GM23248 (cell line): ENCODE results near the gene IGF2.

ENCODE experiments used
- EZH2 ChIP-seq: fragments of 200-600 bp; sonication (generic); IDR thresholded peaks from 2 replicates; pipeline ENCODE4 v1.6.1; 2018; ENCODE audit warnings: antibody characterized with exemption, mild to moderate bottlenecking; ENCODE audit not compliant: insufficient read depth, poor library complexity, severe bottlenecking
- EZH2phosphoT487 ChIP-seq: fragments of 200-600 bp; sonication (generic); IDR thresholded peaks from 2 replicates; pipeline ENCODE4 v1.6.1; 2018; ENCODE audit warnings: antibody characterized with exemption, moderate library complexity, mild to moderate bottlenecking, low read depth; ENCODE audit not compliant: insufficient read depth

- no peak for TF ChIP-seq EZH2
- no peak for TF ChIP-seq EZH2phosphoT487
Observed at GRCh38 chr11:2182075-2182474, 42.9 kb upstream of the IGF2 start.
